Esophagus squamous epithelium (tissue), 5 donors: ENCODE results near the gene NDUFA11. TPM values are rescaled to one million over a fixed set of nuclear protein-coding genes. Genes with fewer than 3 reads are reported as not detected.
A peak's percentile ranks its signal among the peaks of the same experiment; 100 is the strongest.

Source experiments
- DNase-seq: peaks from one replicate; lab custom pipeline; 2025; lab: John Stamatoyannopoulos, UW
- H3K27ac ChIP-seq, 4 donors: fragments of 200-600 bp; sonication (generic); one replicate each; pipeline ENCODE4 v1.5.1; 2016 to 2019; ENCODE audit warnings: mild to moderate bottlenecking in 1 of 4
- H3K27me3 ChIP-seq, 4 donors: fragments of 200-600 bp; sonication (generic); 1 replicate in 3 of 4; 2 replicates in 1 of 4; pipeline versions ENCODE4 v1.5.1 to v1.6.0; 2017 to 2021; ENCODE audit warnings: antibody characterized with exemption in 1 of 4
- H3K36me3 ChIP-seq, 3 donors: fragments of 200-600 bp; sonication (generic); one replicate each; pipeline ENCODE4 v1.5.1; 2016 to 2019
- H3K4me1 ChIP-seq, 3 donors: fragments of 200-600 bp; sonication (generic); one replicate each; pipeline ENCODE4 v1.5.1; 2017 to 2019
- H3K4me3 ChIP-seq, 4 donors: fragments of 200-600 bp; sonication (generic); 1 replicate in 3 of 4; 2 replicates in 1 of 4; pipeline ENCODE4 v1.5.1; 2016 to 2019; ENCODE audit warnings: mild to moderate bottlenecking in 2 of 4, moderate library complexity in 1 of 4
- H3K9me3 ChIP-seq, 3 donors: fragments of 200-600 bp; sonication (generic); one replicate each; pipeline ENCODE4 v1.5.1; 2016 to 2019
- POLR2A ChIP-seq, 4 donors: fragments of 450-650 bp; IDR thresholded peaks; one replicate each; pipeline ENCODE4 v1.6.1; 2017; ENCODE audit warnings: antibody characterized with exemption in 4 of 4, mild to moderate bottlenecking in 4 of 4, moderate library complexity in 3 of 4
- WGBS, 2 donors: methylation state at CpG; one replicate each; pipeline ENCODE4 v1.1.5; 2018; 5-methylcytosine and 5-hydroxymethylcytosine counted together
- intact Hi-C: fragments of 100-400 bp; cut with DNase I; formaldehyde crosslinking; loops from one replicate; pipeline ENCODE4 v1.15.0; 2022
- total RNA-seq, 4 donors: library from RNA; depleted of rRNA; stranded (reverse); fragments of >200 nt; gene quantifications; one replicate each; pipeline ENCODE4 v1.1.0, GENCODE V29; 2016
- TF ChIP-seq, protein P1 (sequence below), 6 experiments: fragments of 450-650 bp in 4 of 6; fragments of 200-600 bp in 2 of 6; sonication (generic) in 2 of 6; IDR thresholded peaks; one replicate each; pipeline ENCODE4 v1.5.1; 2016 to 2019; ENCODE audit warnings: antibody characterized with exemption in 6 of 6, mild to moderate bottlenecking in 4 of 6, moderate library complexity in 4 of 6
- donor health status: DM: yes; HTN: yes; CAD: no.

NDUFA11 gene
- total RNA-seq, 4 donors from 2014 or later: 204 to 277 (median 234) TPM

DNA sequence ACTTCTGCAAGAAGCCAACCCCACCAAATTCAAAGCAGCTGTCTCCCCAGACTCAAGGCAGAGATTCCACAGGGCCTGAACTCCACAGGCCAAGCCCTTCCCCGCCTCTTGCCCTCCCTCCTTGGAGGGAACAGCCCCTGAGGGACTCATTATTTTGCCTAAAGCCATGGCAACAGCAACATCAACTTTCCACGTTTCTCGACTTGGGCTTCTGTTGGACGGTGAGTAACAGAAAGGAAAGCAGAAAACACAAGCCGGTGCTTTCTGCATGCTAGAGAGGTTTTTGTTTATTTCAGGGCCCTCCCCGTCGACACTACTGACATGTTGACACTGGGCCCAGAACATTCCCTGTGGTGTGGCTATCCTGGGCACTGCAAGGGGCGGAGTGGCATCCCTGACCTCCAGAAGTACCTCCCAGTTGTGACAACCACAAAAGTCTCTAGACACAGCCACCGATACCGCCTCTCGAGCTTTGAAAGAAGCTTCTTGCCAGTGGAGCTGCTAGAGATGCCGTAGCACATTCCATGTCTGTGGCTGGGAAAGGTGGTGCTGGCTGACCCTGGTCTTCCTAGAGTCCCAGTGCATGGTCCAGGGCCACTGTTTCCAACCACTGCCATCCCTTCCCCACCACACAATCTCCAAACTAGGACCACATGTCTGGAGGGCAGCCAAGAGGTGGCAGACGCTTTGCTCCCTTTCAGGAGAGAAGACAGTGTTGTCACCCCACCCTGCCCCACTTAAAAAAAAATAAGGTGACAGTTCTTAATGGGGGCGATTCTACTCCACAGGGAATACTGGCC lies 23.3 kb upstream of the NDUFA11 start:
- intact Hi-C loops: no loop called here
- no peak for DNase-seq
- Histone ChIP-seq H3K27me3 (no peaks in the 10 kb centered on the region), H3K4me3 (no peak overlapping the region), H3K36me3 (peaks cover 27 to 100% (median 62%) of the 10 kb centered on the region in 3 donors), H3K27ac (peak overlapping the region; percentile 40 to 82 (median 67)), H3K4me1 (peaks cover 0 to 28% (median 5%) of the 10 kb centered on the region in 3 donors), H3K9me3 (no peaks in the 10 kb centered on the region)
- no peak for TF ChIP-seq POLR2A (IDR thresholded peaks at IDR 0.05)
- TF ChIP-seq, protein P1, sequence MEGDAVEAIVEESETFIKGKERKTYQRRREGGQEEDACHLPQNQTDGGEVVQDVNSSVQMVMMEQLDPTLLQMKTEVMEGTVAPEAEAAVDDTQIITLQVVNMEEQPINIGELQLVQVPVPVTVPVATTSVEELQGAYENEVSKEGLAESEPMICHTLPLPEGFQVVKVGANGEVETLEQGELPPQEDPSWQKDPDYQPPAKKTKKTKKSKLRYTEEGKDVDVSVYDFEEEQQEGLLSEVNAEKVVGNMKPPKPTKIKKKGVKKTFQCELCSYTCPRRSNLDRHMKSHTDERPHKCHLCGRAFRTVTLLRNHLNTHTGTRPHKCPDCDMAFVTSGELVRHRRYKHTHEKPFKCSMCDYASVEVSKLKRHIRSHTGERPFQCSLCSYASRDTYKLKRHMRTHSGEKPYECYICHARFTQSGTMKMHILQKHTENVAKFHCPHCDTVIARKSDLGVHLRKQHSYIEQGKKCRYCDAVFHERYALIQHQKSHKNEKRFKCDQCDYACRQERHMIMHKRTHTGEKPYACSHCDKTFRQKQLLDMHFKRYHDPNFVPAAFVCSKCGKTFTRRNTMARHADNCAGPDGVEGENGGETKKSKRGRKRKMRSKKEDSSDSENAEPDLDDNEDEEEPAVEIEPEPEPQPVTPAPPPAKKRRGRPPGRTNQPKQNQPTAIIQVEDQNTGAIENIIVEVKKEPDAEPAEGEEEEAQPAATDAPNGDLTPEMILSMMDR (IDR thresholded peaks at IDR 0.05): no peak
- 59 to 66% methylated on average over 13 to 14 of the region's 14 CpGs for WGBS, 2 donors

DNA sequence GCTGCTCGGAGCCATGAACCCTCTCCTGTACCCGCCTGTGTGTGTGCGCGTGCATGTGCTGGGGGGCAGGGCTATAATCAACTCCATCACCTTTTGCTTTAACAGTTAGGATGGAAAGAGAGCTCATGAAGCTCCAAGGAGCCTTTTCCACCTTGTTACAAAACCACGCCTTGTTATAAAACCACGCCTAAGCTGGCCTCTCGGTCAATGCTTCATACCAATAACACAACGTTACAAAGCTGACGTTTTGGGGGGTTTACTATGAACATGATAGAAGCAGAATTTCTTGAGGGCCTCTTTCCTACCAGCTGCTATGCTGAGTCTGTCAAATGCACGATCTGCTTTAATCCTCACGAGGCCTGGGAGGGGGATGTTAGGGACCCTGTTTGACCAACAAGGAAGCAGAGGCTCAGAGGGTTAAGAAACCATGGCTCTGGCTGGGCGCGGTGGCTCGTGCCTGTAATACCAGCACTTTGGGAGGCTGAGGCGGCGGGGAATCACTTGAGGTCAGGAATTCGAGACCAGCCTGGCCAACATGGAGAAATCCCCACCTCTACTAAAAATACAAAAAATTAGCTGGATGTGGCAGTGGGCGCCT lies 22.3 kb upstream of the NDUFA11 start:
- H3K9me3 ChIP-seq: no peaks in the 10 kb centered on the region
- DNase-seq: no peak
- WGBS, 2 donors: 81 to 85% methylated on average over 13 to 18 of the region's 18 CpGs
- no peaks in the 10 kb centered on the region for H3K27me3 ChIP-seq
- TF ChIP-seq, protein P1 (IDR thresholded peaks at IDR 0.05): no peak
- no peak for TF ChIP-seq POLR2A (IDR thresholded peaks at IDR 0.05)
- H3K4me3 ChIP-seq: no peak overlapping the region
- H3K4me1 ChIP-seq: peaks cover 0 to 28% (median 5%) of the 10 kb centered on the region in 3 donors
- peaks cover 27 to 100% (median 57%) of the 10 kb centered on the region in 3 donors for H3K36me3 ChIP-seq
- intact Hi-C loops: no loop called here
- peak overlapping the region; percentile 40 to 82 (median 67) for H3K27ac ChIP-seq

- TF ChIP-seq POLR2A (IDR thresholded peaks at IDR 0.05): no peak
- TF ChIP-seq, protein P1 (IDR thresholded peaks at IDR 0.05): no peak
- Histone ChIP-seq H3K27me3 (no peaks in the 10 kb centered on the region), H3K4me3 (no peak overlapping the region), H3K27ac (no peak overlapping the region), H3K36me3 (peaks cover 43 to 100% (median 59%) of the 10 kb centered on the region in 3 donors), H3K9me3 (no peaks in the 10 kb centered on the region), H3K4me1 (peaks cover 0 to 28% (median 5%) of the 10 kb centered on the region in 3 donors)
- intact Hi-C loops: no loop called here
- no peak for DNase-seq
- WGBS, 2 donors: 80% methylated on average over 1 of the region's 16 CpGs; no CpG with 5 or more reads in 1 of the 2 donors
Observed at GRCh38 chr19:5923356-5923755, 19.8 kb upstream of the NDUFA11 start.

DNA sequence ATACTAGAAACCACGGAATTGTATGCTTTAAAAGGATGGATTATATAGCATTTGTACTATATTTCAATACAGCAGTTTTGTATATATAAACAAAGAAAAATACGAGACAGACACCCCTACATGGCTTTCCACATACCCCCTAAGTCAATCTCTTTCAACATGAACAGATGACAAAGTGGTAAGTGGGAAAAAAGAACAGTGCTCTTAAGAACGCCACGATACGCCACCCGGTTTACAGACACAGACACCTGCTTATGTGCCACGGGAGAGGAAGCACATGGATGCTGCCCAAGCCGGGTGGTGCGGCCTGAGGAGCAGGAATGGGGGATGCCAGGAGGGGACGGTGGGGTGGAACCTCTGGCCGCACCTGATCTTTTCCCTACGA lies 18.6 kb upstream of the NDUFA11 start:
- TF ChIP-seq POLR2A (IDR thresholded peaks at IDR 0.05): no peak
- TF ChIP-seq, protein P1 (IDR thresholded peaks at IDR 0.05): no peak
- DNase-seq: no peak
- Histone ChIP-seq H3K4me3 (no peak overlapping the region), H3K9me3 (no peaks in the 10 kb centered on the region), H3K4me1 (peaks cover 0 to 17% (median 5%) of the 10 kb centered on the region in 3 donors), H3K36me3 (peaks cover 53 to 100% (median 70%) of the 10 kb centered on the region in 3 donors), H3K27me3 (no peaks in the 10 kb centered on the region), H3K27ac (no peak overlapping the region)
- WGBS, 2 donors: 86 to 92% methylated on average over 12 of the region's 12 CpGs
- intact Hi-C loops: no loop called here
